K562 (cell line): ENCODE measurements around the gene NR3C1.

Experiments
- MECOM ChIP-seq: fragments of 250-450 bp; sonication (Bioruptor Pico); IDR thresholded peaks from 2 replicates; pipeline ENCODE4 v1.8.0; 2022; ENCODE audit warnings: inconsistent platforms
- TOE1 ChIP-seq, 2 experiments: fragments of 450-650 bp in 1 of 2; sonication (generic) in 1 of 2; formaldehyde crosslinking in 1 of 2; IDR thresholded peaks; 2 replicates each; pipeline versions ENCODE4 v1.7.1 to v1.8.0; 2016 to 2022; ENCODE audit warnings: borderline replicate concordance in 2 of 2, mild to moderate bottlenecking in 2 of 2, antibody characterized with exemption in 1 of 2, inconsistent platforms in 1 of 2, low read depth in 1 of 2, missing genetic modification reagents in 1 of 2, moderate library complexity in 1 of 2
- YY1 ChIP-seq, 3 experiments: IDR thresholded peaks; 2 replicates each; pipeline ENCODE4 v1.6.1; 2011; ENCODE audit warnings: low read length in 2 of 3, mild to moderate bottlenecking in 2 of 3, moderate library complexity in 2 of 3, borderline replicate concordance in 1 of 3, control low read depth in 1 of 3, low read depth in 1 of 3; ENCODE audit not compliant: insufficient read depth in 3 of 3, insufficient replicate concordance in 2 of 3, control insufficient read depth in 1 of 3, insufficient read length in 1 of 3; ENCODE audit errors: extremely low read depth in 1 of 3
- ZNF184 ChIP-seq: sonication (generic); formaldehyde crosslinking; IDR thresholded peaks from 2 replicates; pipeline ENCODE4 v1.5.0; 2020; ENCODE audit warnings: missing genetic modification reagents
- ZNF449 ChIP-seq: fragments of 250-450 bp; sonication (Bioruptor Pico); IDR thresholded peaks from 2 replicates; pipeline ENCODE4 v1.8.0; 2022; ENCODE audit warnings: moderate library complexity, mild to moderate bottlenecking, inconsistent platforms
- TF ChIP-seq, protein P1 (sequence below): sonication (generic); formaldehyde crosslinking; IDR thresholded peaks from 2 replicates; pipeline ENCODE4 v1.5.0; 2020; ENCODE audit warnings: missing genetic modification reagents

DNA sequence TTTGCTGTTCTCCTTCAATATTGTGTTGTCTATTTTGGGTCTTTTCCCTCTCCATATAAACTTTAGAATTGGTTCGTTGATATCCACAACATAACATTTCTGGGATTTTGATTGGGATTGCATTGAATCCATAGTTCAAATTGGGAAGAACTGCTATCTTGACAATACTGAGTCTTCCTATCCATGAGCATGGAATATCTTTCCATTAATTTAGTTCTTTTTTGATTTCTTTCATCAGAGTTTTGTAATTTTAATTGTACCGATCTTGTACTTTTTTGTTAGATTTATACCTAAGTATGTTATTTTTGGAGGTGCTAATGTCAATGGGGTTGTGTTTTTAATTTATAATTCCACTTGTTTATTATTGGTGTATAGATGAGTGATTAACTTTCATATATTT lies 135.1 kb downstream of the NR3C1 start:
- TF ChIP-seq TOE1 (IDR thresholded peaks at IDR 0.05; ENCODE audit: borderline replicate concordance) (no peak), TOE1 (CRISPR knock-in tag; IDR thresholded peaks at IDR 0.05; ENCODE audit: borderline replicate concordance, low read depth) (no peak), YY1 (IDR thresholded peaks at IDR 0.05; ENCODE audit: borderline replicate concordance in 1 of 3, control insufficient read depth in 1 of 3, extremely low read depth in 1 of 3, insufficient read depth in 3 of 3, insufficient read length in 1 of 3, insufficient replicate concordance in 2 of 3, low read depth in 1 of 3, low read length in 2 of 3) (no peak), MECOM (no peak), ZNF184 (no peak), ZNF449 (CRISPR knock-in tag) (no peak)
- TF ChIP-seq, protein P1, sequence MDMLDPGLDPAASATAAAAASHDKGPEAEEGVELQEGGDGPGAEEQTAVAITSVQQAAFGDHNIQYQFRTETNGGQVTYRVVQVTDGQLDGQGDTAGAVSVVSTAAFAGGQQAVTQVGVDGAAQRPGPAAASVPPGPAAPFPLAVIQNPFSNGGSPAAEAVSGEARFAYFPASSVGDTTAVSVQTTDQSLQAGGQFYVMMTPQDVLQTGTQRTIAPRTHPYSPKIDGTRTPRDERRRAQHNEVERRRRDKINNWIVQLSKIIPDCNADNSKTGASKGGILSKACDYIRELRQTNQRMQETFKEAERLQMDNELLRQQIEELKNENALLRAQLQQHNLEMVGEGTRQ (CRISPR knock-in tag): no peak
